Caco-2 (cell line): ENCODE data around the gene RAD51B. TPM values are rescaled to one million over a fixed set of nuclear protein-coding genes. Genes with fewer than 3 reads are reported as not detected.

ENCODE experiments used
- BruUV-seq: library from RNA; stranded (reverse); fragments of 400-500 nt; replicated peaks from 2 replicates; lab custom pipeline; 2021; lab: Mats Ljungman, UMichigan
- CTCF ChIA-PET: fragments of 300-600 bp; sonication (Branson Sonifier 250); formaldehyde crosslinking; loops from one replicate; lab custom pipeline; 2022; ENCODE audit warnings: antibody characterized with exemption; lab: Charles Lee
- POLR2A ChIA-PET: fragments of 300-600 bp; sonication (Branson Sonifier 250); formaldehyde crosslinking; loops from one replicate; lab custom pipeline; 2022; ENCODE audit warnings: antibody characterized with exemption; lab: Charles Lee
- DNase-seq, 2 experiments: peaks; one replicate each; pipeline versions ENCODE4 v3.0.0 to v3.0.0-alpha.2; 2020 to 2022
- H3K27me3 ChIP-seq: replicated peaks from 2 replicates; pipeline ENCODE4 v1.6.0; 2011; ENCODE audit warnings: low read length; ENCODE audit not compliant: control insufficient read depth, insufficient read depth
- H3K36me3 ChIP-seq: 2 replicates; pipeline ENCODE4 v1.5.1; 2011; ENCODE audit warnings: low read length; ENCODE audit not compliant: control insufficient read depth, insufficient read depth
- H3K4me1 ChIP-seq: fragments of 250-450 bp; sonication (Bioruptor Pico); 2 replicates; pipeline ENCODE4 v1.5.1; 2020; ENCODE audit warnings: mild to moderate bottlenecking
- H3K4me3 ChIP-seq: 2 replicates; pipeline ENCODE4 v1.5.1; 2011; ENCODE audit warnings: low read depth, mild to moderate bottlenecking, control low read depth, low read length
- H3K9me3 ChIP-seq: fragments of 250-450 bp; sonication (Bioruptor Pico); 2 replicates; pipeline ENCODE4 v1.5.1; 2020; ENCODE audit warnings: mild to moderate bottlenecking, moderate library complexity
- H3K27ac Mint-ChIP-seq: one replicate; pipeline ENCODE4 v1.8.0; 2022; ENCODE audit warnings: mixed read lengths; ENCODE audit not compliant: unreplicated experiment
- H3K27me3 Mint-ChIP-seq: one replicate; pipeline ENCODE4 v1.8.0; 2022; ENCODE audit warnings: mixed read lengths; ENCODE audit not compliant: insufficient read depth, unreplicated experiment
- H3K36me3 Mint-ChIP-seq: one replicate; pipeline ENCODE4 v1.8.0; 2022; ENCODE audit warnings: mild to moderate bottlenecking, mixed read lengths; ENCODE audit not compliant: insufficient read depth, unreplicated experiment
- H3K4me1 Mint-ChIP-seq: one replicate; pipeline ENCODE4 v1.8.0; 2022; ENCODE audit warnings: low read depth, mixed read lengths; ENCODE audit not compliant: unreplicated experiment
- H3K4me3 Mint-ChIP-seq: one replicate; pipeline ENCODE4 v1.8.0; 2022; ENCODE audit warnings: mild to moderate bottlenecking, moderate library complexity, mixed read lengths; ENCODE audit not compliant: unreplicated experiment
- H3K9me3 Mint-ChIP-seq: one replicate; pipeline ENCODE4 v1.8.0; 2022; ENCODE audit warnings: mixed read lengths; ENCODE audit not compliant: unreplicated experiment
- CTCF ChIP-seq, 2 experiments: fragments of 200-600 bp in 1 of 2; IDR thresholded peaks; 1 replicate in 1 of 2; 2 replicates in 1 of 2; pipeline versions ENCODE4 v1.5.1 to v1.8.0; 2011 to 2022; ENCODE audit warnings: antibody characterized with exemption in 1 of 2, control low read depth in 1 of 2, inconsistent platforms in 1 of 2, low read depth in 1 of 2, low read length in 1 of 2, mild to moderate bottlenecking in 1 of 2, moderate library complexity in 1 of 2; ENCODE audit not compliant: insufficient read depth in 1 of 2, severe bottlenecking in 1 of 2, unreplicated experiment in 1 of 2
- intact Hi-C: fragments of 100-400 bp; cut with micrococcal nuclease; formaldehyde crosslinking; loops from one replicate; pipeline ENCODE4 v1.10.0; 2022; ENCODE audit not compliant: unreplicated experiment
- total RNA-seq: library from RNA; stranded (reverse); gene quantifications from 2 replicates; pipeline ENCODE4 v1.2.3, GENCODE V29; 2022

The RAD51B gene
- total RNA-seq, 1 experiment from 2014 or later, result 16.7 TPM

- Mint-ChIP-seq H3K27ac (no peak overlapping the region), H3K27me3 (no peaks in the 10 kb centered on the region), H3K9me3 (peaks cover 40% of the 10 kb centered on the region), H3K4me1 (peaks cover 6% of the 10 kb centered on the region), H3K36me3 (peaks cover 8% of the 10 kb centered on the region), H3K4me3 (no peak overlapping the region)
- H3K4me1 ChIP-seq, result no peaks in the 10 kb centered on the region
- CTCF ChIA-PET, result no interaction called here
- no peaks in the 10 kb centered on the region for H3K27me3 ChIP-seq
- no TSS peak for BruUV-seq
- POLR2A ChIA-PET, result no interaction called here
- H3K9me3 ChIP-seq, result peaks cover 28% of the 10 kb centered on the region
- H3K4me3 ChIP-seq, result no peak overlapping the region
- intact Hi-C loops, result no loop called here
- no peaks in the 10 kb centered on the region for H3K36me3 ChIP-seq
- DNase-seq, result no peak
- TF ChIP-seq CTCF (IDR thresholded peaks at IDR 0.05; ENCODE audit: insufficient read depth in 1 of 2, low read depth in 1 of 2, low read length in 1 of 2, severe bottlenecking in 1 of 2, unreplicated experiment in 1 of 2), result no peak
These were observed 284.3 kb downstream of the RAD51B start for GRCh38 chr14:68103853-68104252.

DNA sequence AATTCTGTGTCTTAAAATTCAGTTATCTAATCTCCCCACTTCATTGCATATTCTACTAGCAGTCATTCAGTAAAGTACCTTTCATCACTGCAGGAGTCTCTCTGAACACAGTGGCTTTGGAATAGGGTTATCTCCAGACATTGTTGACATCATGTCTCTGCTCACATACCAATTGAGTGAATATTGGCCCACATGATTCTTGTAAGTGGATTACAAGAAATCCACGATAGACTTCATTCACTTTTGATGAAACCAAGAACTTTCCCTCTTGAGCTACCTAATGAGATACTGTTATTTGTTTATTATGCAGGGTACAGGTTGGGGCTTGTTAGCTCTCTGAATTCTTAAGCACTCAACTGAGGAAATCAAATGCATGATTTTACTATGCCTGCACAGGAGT, 284.9 kb downstream of the RAD51B start:
- TF ChIP-seq CTCF (IDR thresholded peaks at IDR 0.05; ENCODE audit: insufficient read depth in 1 of 2, low read depth in 1 of 2, low read length in 1 of 2, severe bottlenecking in 1 of 2, unreplicated experiment in 1 of 2), result no peak
- ChIA-PET POLR2A (no interaction called here), CTCF (no interaction called here)
- no TSS peak for BruUV-seq
- H3K27ac Mint-ChIP-seq, result no peak overlapping the region
- H3K27me3 ChIP-seq, result no peaks in the 10 kb centered on the region
- DNase-seq, result no peak
- intact Hi-C loops, result no loop called here
- no peaks in the 10 kb centered on the region for H3K27me3 Mint-ChIP-seq
- H3K9me3 ChIP-seq, result peaks cover 28% of the 10 kb centered on the region
- H3K4me3 ChIP-seq, result no peak overlapping the region
- H3K4me3 Mint-ChIP-seq, result no peak overlapping the region
- H3K9me3 Mint-ChIP-seq, result peaks cover 33% of the 10 kb centered on the region
- H3K4me1 ChIP-seq, result no peaks in the 10 kb centered on the region
- no peaks in the 10 kb centered on the region for H3K36me3 ChIP-seq
- peaks cover 6% of the 10 kb centered on the region for H3K36me3 Mint-ChIP-seq
- peaks cover 4% of the 10 kb centered on the region for H3K4me1 Mint-ChIP-seq

DNA sequence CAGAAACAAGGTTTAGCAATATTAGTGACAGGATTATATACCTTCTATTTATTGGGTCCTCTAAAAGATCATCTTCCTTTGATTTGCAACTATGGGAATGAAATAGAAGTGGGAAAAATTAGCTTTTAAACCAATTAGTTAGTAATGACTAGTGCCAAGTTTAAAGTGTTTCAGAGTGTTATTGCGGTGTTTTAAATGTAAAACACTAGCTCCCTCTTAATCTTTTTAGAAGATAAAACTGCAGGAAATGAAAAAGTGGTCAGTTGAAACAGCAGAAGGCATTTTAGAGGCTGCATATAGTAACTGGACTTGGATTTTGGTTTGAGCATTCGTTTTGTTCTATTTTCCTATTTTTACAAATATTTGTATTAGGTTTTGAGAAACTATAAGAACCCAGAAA, 286.2 kb downstream of the RAD51B start:
- Mint-ChIP-seq H3K4me1 (no peaks in the 10 kb centered on the region), H3K9me3 (peaks cover 20% of the 10 kb centered on the region), H3K27me3 (no peaks in the 10 kb centered on the region), H3K36me3 (peaks cover 6% of the 10 kb centered on the region), H3K27ac (no peak overlapping the region), H3K4me3 (no peak overlapping the region)
- no TSS peak for BruUV-seq
- POLR2A ChIA-PET, result no interaction called here
- no peak overlapping the region for H3K4me3 ChIP-seq
- intact Hi-C loops, result no loop called here
- peaks cover 23% of the 10 kb centered on the region for H3K9me3 ChIP-seq
- no peaks in the 10 kb centered on the region for H3K4me1 ChIP-seq
- DNase-seq, result no peak
- no peak for TF ChIP-seq CTCF (IDR thresholded peaks at IDR 0.05; ENCODE audit: insufficient read depth in 1 of 2, low read depth in 1 of 2, low read length in 1 of 2, severe bottlenecking in 1 of 2, unreplicated experiment in 1 of 2)
- CTCF ChIA-PET, result no interaction called here
- H3K36me3 ChIP-seq, result no peaks in the 10 kb centered on the region
- no peaks in the 10 kb centered on the region for H3K27me3 ChIP-seq
